Activated CD8-positive, alpha-beta memory T cell treated with anti-CD3 and anti-CD28 coated beads for 24 hours (primary cell): ENCODE data around the gene GLTP.
"Not testable (repeated sequence)": the region's sequence is repeated elsewhere in the genome, so short reads cannot be mapped to it uniquely, and the experiment has no call there.

ENCODE experiments used
- DNase-seq: peaks from one replicate; pipeline ENCODE4 v3.0.0-alpha.2; 2020

Gene GLTP, protein sequence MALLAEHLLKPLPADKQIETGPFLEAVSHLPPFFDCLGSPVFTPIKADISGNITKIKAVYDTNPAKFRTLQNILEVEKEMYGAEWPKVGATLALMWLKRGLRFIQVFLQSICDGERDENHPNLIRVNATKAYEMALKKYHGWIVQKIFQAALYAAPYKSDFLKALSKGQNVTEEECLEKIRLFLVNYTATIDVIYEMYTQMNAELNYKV

DNA sequence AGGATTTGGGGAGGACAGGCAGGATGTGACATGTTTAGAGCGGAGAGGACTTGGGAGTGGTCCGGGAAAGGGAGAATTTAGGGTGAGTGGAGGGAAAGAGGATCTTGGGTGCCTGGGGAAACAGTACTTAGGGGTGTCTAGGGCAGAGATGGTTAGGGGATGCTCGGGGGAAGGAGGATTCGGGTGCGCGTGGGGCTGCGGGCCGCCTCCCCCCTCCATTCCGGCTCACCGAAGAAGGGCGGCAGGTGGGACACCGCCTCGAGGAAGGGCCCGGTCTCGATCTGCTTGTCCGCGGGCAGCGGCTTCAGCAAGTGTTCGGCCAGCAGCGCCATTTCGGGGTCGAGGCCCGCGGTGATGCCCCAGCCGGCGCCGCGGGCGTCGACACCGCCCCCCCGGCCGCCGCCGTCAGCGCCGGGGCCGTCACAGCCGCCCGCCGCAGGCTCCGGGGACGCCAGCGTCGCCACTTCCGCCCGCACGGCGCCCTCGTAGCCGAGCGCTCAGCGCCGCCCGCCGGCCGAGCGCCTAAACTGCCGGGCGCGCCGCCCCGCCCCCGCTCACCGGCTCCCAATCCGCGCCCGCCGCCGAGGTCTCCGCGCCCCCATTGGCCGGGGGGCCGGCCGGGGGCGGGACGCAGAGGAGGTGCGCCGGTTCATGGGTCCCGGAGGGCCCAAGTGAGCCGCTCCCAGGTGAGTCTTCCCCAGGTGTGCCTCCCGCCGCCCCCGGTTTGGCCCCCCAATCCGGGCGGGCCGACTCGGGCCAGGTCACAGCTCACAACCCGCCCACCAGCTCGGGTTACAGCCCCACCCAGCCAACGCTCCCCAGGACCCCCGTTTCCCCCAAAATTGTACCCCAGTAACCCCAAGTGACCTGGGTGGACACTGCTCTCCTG, at the start of gene GLTP:
Gene GLTP (minus strand): TSS at position 499 of the 889 bp plus-strand sequence. CDS start 167 bp downstream, at position 332.
- peak; percentile 93 for DNase-seq

DNA sequence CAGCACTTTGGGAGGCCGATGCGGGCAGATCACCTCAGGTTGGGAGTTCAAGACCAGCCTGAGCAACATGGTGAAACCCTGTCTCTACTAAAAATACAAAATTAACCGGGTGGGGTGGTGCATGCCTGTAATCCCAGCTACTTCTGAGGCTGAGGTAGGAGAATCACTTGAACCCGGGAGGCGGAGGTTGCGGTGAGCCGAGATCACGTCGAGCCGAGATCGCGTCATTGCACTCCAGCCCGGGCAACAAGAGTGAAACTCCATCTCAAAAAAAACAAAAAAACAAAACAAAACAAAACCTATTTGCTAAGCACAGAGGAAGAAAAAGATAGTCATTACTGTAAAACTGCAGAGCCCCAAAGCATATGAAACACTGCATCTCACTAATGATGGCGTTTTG, 49.0 kb upstream of the GLTP start:
- DNase-seq: not testable (repeated sequence)

- no peak for DNase-seq
Observed at GRCh38 chr12:109928058-109928656, 47.8 kb upstream of the GLTP start.

- DNase-seq: no peak
Observed at GRCh38 chr12:109927622-109928021, 47.3 kb upstream of the GLTP start.

DNA sequence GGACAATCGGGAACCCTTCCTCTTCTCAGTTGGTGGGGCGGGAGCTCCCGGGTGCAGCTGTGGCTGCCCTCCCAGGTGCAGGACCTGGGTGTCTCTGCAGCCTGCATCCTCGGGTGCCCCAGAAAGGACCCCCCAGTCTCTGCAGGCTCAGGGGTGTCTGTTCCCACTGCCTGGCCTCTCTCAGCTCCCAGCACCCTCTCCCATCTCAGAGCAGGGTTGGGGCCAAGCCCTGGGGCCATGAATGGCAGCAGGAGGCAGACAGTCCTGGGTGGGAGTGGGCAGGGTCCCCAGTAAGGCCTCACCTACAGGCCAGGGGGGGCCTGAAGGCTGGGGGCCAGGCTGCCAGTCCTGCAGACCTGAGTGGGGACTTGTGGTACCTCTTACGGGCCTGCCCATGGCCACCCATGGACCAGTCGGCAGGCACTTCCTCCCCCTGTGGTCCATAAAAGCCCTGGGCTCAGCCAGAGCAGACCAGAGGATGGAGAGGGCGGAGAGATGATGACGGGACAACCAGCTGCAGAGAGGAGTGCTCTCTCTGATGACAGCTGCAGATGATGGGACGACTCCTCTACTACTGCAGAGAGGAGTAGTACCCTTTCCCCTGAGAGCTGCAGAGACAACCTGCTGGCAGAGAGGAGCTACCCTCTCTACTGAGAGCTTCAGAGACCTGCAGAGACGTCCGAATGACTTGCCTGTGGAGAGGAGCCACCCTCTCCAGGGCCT, 46.3 kb upstream of the GLTP start:
- DNase-seq: no peak

GRCh38 chr12:109926016-109926415, 45.7 kb upstream of the GLTP start:
- no peak for DNase-seq

DNA sequence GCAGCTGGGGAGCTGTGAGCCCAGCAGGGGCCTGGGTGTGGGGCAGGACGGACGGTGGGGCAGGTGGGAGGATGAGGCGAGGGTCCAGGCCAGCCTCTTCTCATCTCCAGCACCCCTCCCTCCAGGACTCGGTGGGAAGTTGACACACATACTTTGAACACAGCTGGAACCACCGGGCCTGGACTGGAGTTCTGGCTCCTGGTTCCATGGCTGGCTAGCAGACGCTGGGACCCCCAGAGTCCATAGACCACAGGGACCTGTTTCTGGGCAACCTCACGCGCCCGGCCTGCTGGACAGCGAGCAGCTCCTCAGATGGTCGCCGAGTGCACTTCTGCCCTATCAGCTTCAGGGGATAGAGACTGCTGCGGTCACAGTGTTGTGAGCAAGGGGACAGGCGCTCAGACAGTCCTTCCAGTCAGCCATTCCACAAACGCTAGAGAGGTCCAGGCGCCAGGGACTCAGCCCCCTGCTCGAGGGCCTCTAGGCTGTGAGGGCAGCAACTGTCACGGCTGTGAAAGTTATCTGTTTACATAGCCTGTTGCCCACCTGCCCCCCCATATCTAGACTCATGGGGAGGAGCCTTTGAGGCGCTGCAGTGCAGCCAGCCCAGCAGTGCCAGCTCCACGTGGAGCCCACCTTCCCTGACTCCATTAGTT, 45.0 kb upstream of the GLTP start:
- no peak for DNase-seq

GRCh38 chr12:109923481-109924245, 43.3 kb upstream of the GLTP start:
- no peak for DNase-seq

DNA sequence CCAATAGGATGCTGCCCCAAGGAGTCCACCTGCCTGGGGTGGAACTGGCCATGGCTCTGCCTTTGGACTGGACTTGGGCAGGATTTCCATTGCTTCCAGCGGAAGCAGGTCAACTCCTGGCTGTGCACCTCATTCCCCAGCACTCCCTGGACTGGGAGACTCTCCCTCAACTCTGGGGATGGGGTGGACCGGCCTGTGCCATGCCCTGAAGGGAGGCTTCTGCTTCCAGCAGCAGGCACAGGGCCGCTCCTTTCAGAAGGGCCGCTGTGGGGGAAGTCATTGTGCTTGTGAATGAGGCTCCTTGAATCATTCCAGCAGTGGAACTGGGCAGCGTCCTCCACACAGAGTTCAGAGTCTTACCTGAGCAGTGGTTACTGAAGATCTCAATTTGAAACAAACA, 42.7 kb upstream of the GLTP start:
- DNase-seq: no peak

DNA sequence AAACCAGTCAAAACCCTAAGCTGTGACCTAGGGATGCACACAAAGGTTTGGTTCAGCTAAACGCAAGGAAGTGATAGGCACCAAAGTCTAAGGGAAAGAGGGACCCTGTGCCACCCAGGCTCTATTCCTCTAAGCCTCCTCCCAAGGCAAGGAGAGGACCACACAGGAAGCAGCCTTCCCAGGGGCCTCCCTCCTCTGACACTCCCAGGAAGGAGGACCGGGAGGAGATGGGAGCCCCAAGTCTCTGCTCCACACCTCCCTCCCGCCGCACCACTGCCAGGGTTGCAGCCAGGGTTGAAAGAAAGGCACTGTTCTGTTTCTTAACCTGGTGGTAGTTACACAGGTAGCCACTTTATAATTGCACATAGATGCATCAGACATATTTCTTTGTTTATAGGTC, 41.6 kb upstream of the GLTP start:
- no peak for DNase-seq

GRCh38 chr12:109920261-109920780, 40.0 kb upstream of the GLTP start:
- no peak for DNase-seq

DNA sequence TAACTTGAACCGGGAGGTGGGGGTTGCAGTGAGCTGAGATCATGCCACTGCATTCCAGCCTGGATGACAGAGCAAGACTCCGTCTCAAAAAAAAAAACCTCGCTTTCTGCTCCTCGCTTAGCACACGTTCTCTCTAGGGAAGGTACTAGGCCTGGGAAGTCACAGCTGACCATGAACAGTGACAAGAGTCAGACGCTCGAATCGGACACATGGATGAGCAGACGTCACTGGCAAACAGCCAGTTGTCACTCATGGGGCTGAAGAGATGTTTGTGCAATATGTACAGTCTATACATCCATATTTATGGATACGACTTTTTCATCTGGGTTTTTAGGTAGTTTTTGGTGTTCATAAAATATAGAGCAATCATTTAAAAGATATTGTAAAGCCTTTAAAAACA, 39.1 kb upstream of the GLTP start:
- no peak for DNase-seq

DNA sequence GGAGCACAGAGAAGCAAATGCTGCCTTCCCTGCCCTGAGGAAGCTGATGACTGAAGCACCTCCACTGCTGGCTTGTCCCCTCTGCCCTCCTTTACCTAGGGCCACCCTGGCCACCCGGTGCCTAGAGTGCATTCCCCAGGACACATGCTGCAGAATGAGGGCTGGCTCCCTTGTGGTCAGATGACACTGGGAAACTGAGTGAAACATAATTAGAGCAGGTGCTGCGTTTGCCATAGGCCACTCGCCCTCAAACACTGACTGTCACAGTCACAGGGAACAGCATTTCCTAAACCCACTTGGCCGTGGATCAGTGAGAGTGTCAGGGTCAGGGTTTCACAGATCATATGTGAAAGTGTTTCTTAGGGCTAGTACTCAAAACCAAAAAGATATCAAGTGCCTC, 35.7 kb upstream of the GLTP start:
- DNase-seq: no peak

DNA sequence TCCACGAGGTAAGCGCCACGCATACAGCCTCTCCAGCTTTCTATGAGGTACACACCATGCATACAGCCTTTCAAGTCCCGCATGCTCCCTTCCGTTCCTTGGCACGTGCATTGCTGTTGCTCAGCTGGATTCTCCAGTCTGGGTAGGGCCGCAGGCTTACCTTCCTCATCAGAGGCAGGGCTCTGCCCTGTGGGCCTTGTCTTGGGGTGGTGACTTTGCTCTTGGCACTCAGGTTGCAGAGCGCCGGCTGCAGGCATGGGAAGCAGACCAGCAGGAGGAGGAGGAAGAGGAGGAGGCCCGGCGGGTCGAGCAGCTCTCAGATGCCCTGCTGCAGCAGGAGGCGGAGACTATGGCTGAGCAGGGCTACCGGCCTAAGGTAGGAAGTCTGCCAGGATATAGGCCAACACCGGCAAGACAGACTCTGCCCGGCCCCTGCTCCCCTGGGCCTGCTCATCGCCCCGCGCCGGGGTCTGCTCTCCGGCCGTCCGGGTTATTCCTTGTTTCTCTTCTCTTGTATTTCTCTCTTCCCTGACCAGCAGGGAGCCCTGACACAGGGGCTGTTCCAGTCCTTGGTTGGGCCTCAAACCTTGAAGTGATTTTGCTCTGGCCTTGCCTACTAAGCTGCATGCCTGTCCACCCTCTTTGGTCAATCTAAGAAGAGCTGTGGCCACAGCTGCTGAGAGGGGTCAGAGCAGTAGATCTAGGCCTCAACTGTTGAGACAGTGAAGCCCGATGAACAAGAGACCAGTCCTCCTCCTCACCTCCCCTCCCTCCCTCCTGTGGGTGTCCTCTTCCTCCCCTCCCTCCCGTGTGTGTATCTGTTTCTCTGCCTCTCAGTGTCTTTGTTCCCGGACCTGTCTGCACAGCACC, 35.1 kb upstream of the GLTP start:
- DNase-seq: no peak

DNA sequence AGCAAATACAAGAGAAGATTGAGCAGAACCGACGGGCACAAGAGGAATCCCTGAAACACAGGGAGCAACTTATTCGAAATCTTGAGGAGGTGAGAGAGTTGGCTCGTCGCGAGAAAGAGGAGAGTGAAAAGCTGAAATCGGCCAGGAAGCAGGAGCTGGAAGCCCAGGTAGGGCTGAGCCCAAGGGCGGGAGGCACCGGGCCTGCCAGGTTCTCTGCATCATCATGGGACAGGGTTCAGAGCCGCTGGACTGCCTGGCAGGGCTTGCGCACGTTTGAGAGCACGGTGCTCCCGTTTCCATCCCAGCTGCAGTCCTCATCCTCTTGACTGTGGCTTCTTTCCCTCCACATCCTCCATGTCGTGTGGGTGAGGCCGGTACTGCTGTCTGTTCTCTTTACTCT, 34.1 kb upstream of the GLTP start:
- DNase-seq: no peak

DNA sequence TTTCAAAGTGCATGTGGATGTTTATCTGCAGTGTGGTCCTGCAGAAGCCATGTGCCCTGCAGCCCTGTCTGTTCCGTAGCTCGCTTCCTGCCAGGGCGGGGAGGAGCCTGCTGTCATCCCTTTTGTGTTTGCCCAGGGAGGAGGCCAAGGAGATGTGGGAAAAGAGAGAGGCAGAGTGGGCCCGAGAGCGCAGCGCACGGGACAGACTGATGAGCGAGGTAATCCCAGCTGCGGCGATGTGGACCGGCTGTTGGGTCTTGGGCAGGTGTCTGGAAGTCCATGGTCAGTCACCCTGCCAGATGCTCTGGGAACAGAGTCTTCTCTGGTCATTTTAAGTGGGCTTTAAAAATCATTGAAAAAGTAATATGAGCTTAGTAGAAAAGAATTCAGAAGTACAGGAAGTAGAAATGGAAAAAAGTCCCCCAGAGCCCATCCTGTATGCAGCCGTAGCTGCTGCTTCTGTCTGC, 32.5 kb upstream of the GLTP start:
- DNase-seq: no peak

DNA sequence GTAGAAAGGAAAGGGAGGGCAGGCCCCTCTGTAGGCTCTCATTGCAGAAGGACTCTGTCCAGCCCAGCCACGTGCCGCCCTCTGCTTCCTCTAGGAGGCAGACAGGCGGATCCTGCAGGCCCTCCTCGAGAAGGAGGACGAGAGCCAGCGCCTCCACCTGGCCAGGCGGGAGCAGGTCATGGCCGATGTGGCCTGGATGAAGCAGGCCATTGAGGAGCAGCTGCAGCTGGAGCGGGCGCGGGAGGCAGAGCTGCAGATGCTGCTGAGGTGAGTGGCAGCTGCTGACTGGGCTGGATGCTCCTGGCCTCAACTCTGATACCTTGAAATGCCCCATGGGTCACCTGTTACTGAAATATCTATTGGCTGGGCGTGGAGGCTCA, 30.6 kb upstream of the GLTP start:
- DNase-seq: no peak

DNA sequence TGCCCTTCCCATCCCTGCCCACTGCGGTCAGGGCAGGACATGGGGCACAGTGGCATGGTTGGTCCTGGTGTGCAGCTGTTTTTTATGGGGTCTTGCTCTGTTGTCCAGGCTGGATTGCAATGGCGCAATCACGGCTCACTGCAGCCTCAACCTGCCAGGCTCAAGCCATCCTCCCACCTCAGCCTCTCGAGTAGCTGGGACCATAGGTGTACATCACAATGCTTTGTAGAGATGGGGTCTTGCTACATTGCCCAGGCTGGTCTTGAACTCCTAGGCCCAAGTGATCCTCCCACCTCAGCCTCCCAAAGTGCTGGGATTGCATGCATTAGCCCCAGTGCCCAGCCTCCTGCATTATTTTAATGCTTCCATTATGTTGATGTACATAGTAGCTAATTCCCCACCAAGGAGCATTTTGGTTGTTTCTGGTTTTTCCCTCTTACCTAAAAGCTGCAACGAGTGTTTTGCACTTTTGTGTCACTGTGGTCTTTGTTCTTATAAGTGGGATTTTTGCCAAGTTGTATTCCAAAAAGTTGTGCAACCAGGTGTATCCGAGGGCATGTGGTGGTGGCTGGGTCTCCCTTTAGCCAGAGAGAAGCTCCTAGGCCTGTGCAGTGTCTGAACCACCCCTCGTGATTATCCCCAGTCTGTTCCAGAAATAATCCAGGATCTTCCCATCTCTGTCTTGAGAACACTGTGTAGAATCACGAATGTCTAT, 30.1 kb upstream of the GLTP start:
- no peak for DNase-seq

DNA sequence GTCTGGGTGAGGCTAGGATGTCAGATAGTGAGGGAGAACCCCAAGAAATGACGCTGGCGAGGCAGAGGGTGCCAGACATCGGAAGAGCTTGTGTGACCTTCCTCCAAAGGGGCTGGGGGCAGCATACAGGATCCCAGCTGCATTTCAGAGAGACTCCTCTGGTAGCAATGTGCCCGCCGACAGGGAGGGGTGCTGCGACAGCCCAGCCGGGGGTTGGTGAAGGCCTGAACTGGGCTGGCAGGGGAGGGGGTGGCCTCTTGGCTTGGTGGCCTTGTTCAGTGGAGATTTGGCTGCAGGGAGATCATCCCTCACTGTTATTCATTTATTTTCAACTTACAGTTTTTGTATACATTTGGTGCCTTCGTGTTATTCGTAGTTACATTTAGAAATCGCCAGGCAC, 25.0 kb upstream of the GLTP start:
- DNase-seq: no peak

GRCh38 chr12:109902891-109903418, 22.6 kb upstream of the GLTP start:
- no peak for DNase-seq
